CD14-positive monocyte (primary cell): Measurements from ENCODE around the gene NOS2. TPM values are rescaled to one million over a fixed set of nuclear protein-coding genes. Genes with fewer than 3 reads are reported as not detected.
"Not testable (repeated sequence)": the region's sequence is repeated elsewhere in the genome, so short reads cannot be mapped to it uniquely, and the experiment has no call there.

Experiments
- DNase-seq, 3 donors: peaks; one replicate each; pipeline ENCODE4 v3.0.0-alpha.2; 2011 to 2022
- H2AFZ ChIP-seq: 2 replicates; pipeline ENCODE4 v1.6.0; 2012; ENCODE audit warnings: mild to moderate bottlenecking, low read depth, low read length, inconsistent platforms; ENCODE audit not compliant: insufficient read depth, poor library complexity, severe bottlenecking
- H3K27ac ChIP-seq, 2 donors: 1 replicate in 1 of 2; 2 replicates in 1 of 2; pipeline ENCODE4 v1.5.1; 2012 to 2013; ENCODE audit warnings: low read length in 2 of 2, control low read depth in 1 of 2, inconsistent platforms in 1 of 2, low read depth in 1 of 2, mild to moderate bottlenecking in 1 of 2
- H3K27me3 ChIP-seq, 2 donors: one replicate each; pipeline versions ENCODE4 v1.6.0 to v1.6.1; 2011 to 2013; ENCODE audit warnings: low read length in 2 of 2; ENCODE audit not compliant: control insufficient read depth in 2 of 2, insufficient read depth in 2 of 2
- H3K36me3 ChIP-seq, 2 donors: replicated peaks in 1 of 2; 1 replicate in 1 of 2; 2 replicates in 1 of 2; pipeline versions ENCODE4 v1.5.1 to v1.6.1; 2012 to 2013; ENCODE audit warnings: low read length in 2 of 2, control low read depth in 1 of 2, inconsistent platforms in 1 of 2, mild to moderate bottlenecking in 1 of 2; ENCODE audit not compliant: insufficient read depth in 2 of 2, control insufficient read depth in 1 of 2
- H3K4me1 ChIP-seq, 2 donors: 1 replicate in 1 of 2; 2 replicates in 1 of 2; pipeline versions ENCODE4 v1.5.1 to v1.6.1; 2012 to 2013; ENCODE audit warnings: low read length in 2 of 2, control low read depth in 1 of 2, inconsistent platforms in 1 of 2, mild to moderate bottlenecking in 1 of 2, moderate library complexity in 1 of 2; ENCODE audit not compliant: insufficient read depth in 2 of 2, control insufficient read depth in 1 of 2
- H3K4me2 ChIP-seq: replicated peaks from 2 replicates; pipeline ENCODE3; 2012; ENCODE audit warnings: low read length, moderate library complexity, mild to moderate bottlenecking; ENCODE audit not compliant: poor library complexity, severe bottlenecking; ENCODE audit errors: extremely low read depth
- H3K4me3 ChIP-seq, 3 experiments: fragments of 200-600 bp in 1 of 3; sonication (generic) in 1 of 3; replicated peaks in 1 of 3; 1 replicate in 2 of 3; 2 replicates in 1 of 3; pipeline ENCODE4 v1.5.1; 2011 to 2013; ENCODE audit warnings: low read length in 3 of 3, mild to moderate bottlenecking in 3 of 3, control low read depth in 2 of 3, low read depth in 2 of 3, inconsistent platforms in 1 of 3, moderate library complexity in 1 of 3
- H3K79me2 ChIP-seq: 2 replicates; pipeline ENCODE4 v1.6.0; 2012; ENCODE audit warnings: mild to moderate bottlenecking, control low read depth, inconsistent platforms, low read length, moderate library complexity; ENCODE audit not compliant: insufficient read depth
- H3K9ac ChIP-seq: 2 replicates; pipeline ENCODE4 v1.6.0; 2017; ENCODE audit warnings: low read length, mild to moderate bottlenecking; ENCODE audit not compliant: insufficient read depth, poor library complexity, severe bottlenecking
- H3K9me3 ChIP-seq, 2 donors: replicated peaks in 1 of 2; 1 replicate in 1 of 2; 2 replicates in 1 of 2; pipeline versions ENCODE4 v1.5.1 to v1.6.1; 2012 to 2013; ENCODE audit warnings: low read length in 2 of 2, control low read depth in 1 of 2; ENCODE audit not compliant: control insufficient read depth in 1 of 2, insufficient read depth in 1 of 2
- H4K20me1 ChIP-seq: 2 replicates; pipeline ENCODE4 v1.6.0; 2012; ENCODE audit warnings: mild to moderate bottlenecking, low read length, control low read depth, moderate library complexity; ENCODE audit not compliant: insufficient read depth
- H3K27ac Mint-ChIP-seq, 7 donors: one replicate each; pipeline ENCODE4 v1.8.0; 2020; ENCODE audit warnings: mild to moderate bottlenecking in 7 of 7, mixed read lengths in 7 of 7, moderate library complexity in 6 of 7, inconsistent platforms in 2 of 7
- H3K27me3 Mint-ChIP-seq, 3 donors: one replicate each; pipeline ENCODE4 v1.8.0; 2021 to 2022; ENCODE audit warnings: low read depth in 3 of 3, mild to moderate bottlenecking in 3 of 3, mixed read lengths in 3 of 3, moderate library complexity in 3 of 3, inconsistent platforms in 1 of 3
- H3K36me3 Mint-ChIP-seq, 2 donors: one replicate each; pipeline ENCODE4 v1.8.0; 2020; ENCODE audit warnings: mixed read lengths in 2 of 2, inconsistent platforms in 1 of 2, mild to moderate bottlenecking in 1 of 2
- H3K4me1 Mint-ChIP-seq: one replicate; pipeline ENCODE4 v1.8.0; 2020; ENCODE audit warnings: mild to moderate bottlenecking, mixed read lengths
- H3K4me3 Mint-ChIP-seq, 2 donors: one replicate each; pipeline ENCODE4 v1.8.0; 2020; ENCODE audit warnings: mild to moderate bottlenecking in 2 of 2, mixed read lengths in 2 of 2, moderate library complexity in 1 of 2
- H3K9me3 Mint-ChIP-seq, 7 donors: one replicate each; pipeline ENCODE4 v1.8.0; 2020 to 2022; ENCODE audit warnings: mixed read lengths in 7 of 7, mild to moderate bottlenecking in 6 of 7, moderate library complexity in 6 of 7, inconsistent platforms in 2 of 7
- WGBS: methylation state at CpG from one replicate; pipeline ENCODE4 v1.1.5; 2013; ENCODE audit warnings: missing lambda C conversion rate; ENCODE audit not compliant: insufficient coverage; 5-methylcytosine and 5-hydroxymethylcytosine counted together
- intact Hi-C, 2 donors: fragments of 100-400 bp; cut with micrococcal nuclease; formaldehyde crosslinking; loops; one replicate each; pipeline versions ENCODE4 v1.15.0 to v1.15.1; 2023
- polyA plus RNA-seq, 3 donors: library from polyadenylated mRNA; depleted of rRNA in 1 of 3; unstranded in 2 of 3; stranded (reverse) in 1 of 3; fragments of 300-500 nt in 2 of 3; fragments of >200 nt in 1 of 3; fragmentation: Illumina TruSeq in 2 of 3; gene quantifications; 1 replicate in 2 of 3; 2 replicates in 1 of 3; pipeline ENCODE4 v1.2.3, GENCODE V29; 2012 to 2021
- TF ChIP-seq, protein P1 (sequence below): fragments of 200-600 bp; IDR thresholded peaks from one replicate; pipeline ENCODE4 v1.8.0; 2022; ENCODE audit warnings: antibody characterized with exemption, mild to moderate bottlenecking

NOS2 gene
- polyA plus RNA-seq, 3 donors, result not detected

- no peak for DNase-seq
- H3K4me1 Mint-ChIP-seq, result no peaks in the 10 kb centered on the region
- 80% methylated on average over 1 of the region's 3 CpGs for WGBS
- no peaks in the 10 kb centered on the region for H3K9me3 ChIP-seq
- no peaks in the 10 kb centered on the region for H3K9me3 Mint-ChIP-seq
- no peaks in the 10 kb centered on the region for H4K20me1 ChIP-seq
- H3K9ac ChIP-seq, result no peak overlapping the region
- no peak overlapping the region for H3K4me3 Mint-ChIP-seq
- H3K27me3 Mint-ChIP-seq, result peaks cover 3 to 25% (median 4%) of the 10 kb centered on the region in 3 donors
- no peak overlapping the region for H3K4me2 ChIP-seq
- intact Hi-C loops, result no loop called here
- H3K4me3 ChIP-seq, result no peak overlapping the region
- no peaks in the 10 kb centered on the region for H3K36me3 Mint-ChIP-seq
- H3K27me3 ChIP-seq, result no peaks in the 10 kb centered on the region
- H3K27ac Mint-ChIP-seq, result no peak overlapping the region
- no peak overlapping the region for H2AFZ ChIP-seq
- H3K4me1 ChIP-seq, result no peaks in the 10 kb centered on the region
- no peaks in the 10 kb centered on the region for H3K79me2 ChIP-seq
- TF ChIP-seq, protein P1, sequence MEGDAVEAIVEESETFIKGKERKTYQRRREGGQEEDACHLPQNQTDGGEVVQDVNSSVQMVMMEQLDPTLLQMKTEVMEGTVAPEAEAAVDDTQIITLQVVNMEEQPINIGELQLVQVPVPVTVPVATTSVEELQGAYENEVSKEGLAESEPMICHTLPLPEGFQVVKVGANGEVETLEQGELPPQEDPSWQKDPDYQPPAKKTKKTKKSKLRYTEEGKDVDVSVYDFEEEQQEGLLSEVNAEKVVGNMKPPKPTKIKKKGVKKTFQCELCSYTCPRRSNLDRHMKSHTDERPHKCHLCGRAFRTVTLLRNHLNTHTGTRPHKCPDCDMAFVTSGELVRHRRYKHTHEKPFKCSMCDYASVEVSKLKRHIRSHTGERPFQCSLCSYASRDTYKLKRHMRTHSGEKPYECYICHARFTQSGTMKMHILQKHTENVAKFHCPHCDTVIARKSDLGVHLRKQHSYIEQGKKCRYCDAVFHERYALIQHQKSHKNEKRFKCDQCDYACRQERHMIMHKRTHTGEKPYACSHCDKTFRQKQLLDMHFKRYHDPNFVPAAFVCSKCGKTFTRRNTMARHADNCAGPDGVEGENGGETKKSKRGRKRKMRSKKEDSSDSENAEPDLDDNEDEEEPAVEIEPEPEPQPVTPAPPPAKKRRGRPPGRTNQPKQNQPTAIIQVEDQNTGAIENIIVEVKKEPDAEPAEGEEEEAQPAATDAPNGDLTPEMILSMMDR, result no peak
- H3K27ac ChIP-seq, result no peak overlapping the region
- H3K36me3 ChIP-seq, result no peaks in the 10 kb centered on the region
Observed at GRCh38 chr17:27733773-27734172, 66.6 kb downstream of the NOS2 start.

- H3K27ac Mint-ChIP-seq, result not testable (repeated sequence)
Observed at GRCh38 chr17:27732746-27733145, 67.6 kb downstream of the NOS2 start.

GRCh38 chr17:27725982-27726381 is 74.3 kb downstream of the NOS2 start:
- H4K20me1 ChIP-seq, H3K36me3 ChIP-seq, H3K27me3 ChIP-seq, H3K27ac ChIP-seq, H2AFZ ChIP-seq, H3K4me3 Mint-ChIP-seq, H3K4me1 ChIP-seq, intact Hi-C loops, H3K4me1 Mint-ChIP-seq, H3K79me2 ChIP-seq, DNase-seq, H3K4me2 ChIP-seq, H3K4me3 ChIP-seq, H3K27ac Mint-ChIP-seq, H3K9me3 ChIP-seq, H3K9ac ChIP-seq, H3K36me3 Mint-ChIP-seq, H3K9me3 Mint-ChIP-seq: not testable (repeated sequence)
- 92% methylated on average over 4 of the region's 6 CpGs for WGBS
- H3K27me3 Mint-ChIP-seq, result peaks cover 4 to 13% (median 10%) of the 10 kb centered on the region in 3 donors

More at GRCh38 chr17:27732746-27733145, 67.6 kb downstream of the NOS2 start:
- H3K36me3 ChIP-seq, H4K20me1 ChIP-seq, H3K9me3 ChIP-seq, H3K4me3 Mint-ChIP-seq, H3K4me3 ChIP-seq, H3K27me3 ChIP-seq, H3K27ac ChIP-seq, H2AFZ ChIP-seq, H3K79me2 ChIP-seq, intact Hi-C loops, DNase-seq, H3K9me3 Mint-ChIP-seq, H3K9ac ChIP-seq, H3K4me1 ChIP-seq, H3K4me2 ChIP-seq, H3K36me3 Mint-ChIP-seq, H3K4me1 Mint-ChIP-seq: not testable (repeated sequence)
- H3K27me3 Mint-ChIP-seq, result peaks cover 4 to 21% (median 6%) of the 10 kb centered on the region in 3 donors
